Uterus (tissue), 2 donors: ENCODE measurements around the gene SUCNR1.

Source experiments
- POLR2A ChIP-seq, 2 donors: fragments of 450-650 bp; IDR thresholded peaks; one replicate each; pipeline ENCODE4 v1.6.1; 2016; ENCODE audit warnings: antibody characterized with exemption in 2 of 2, mild to moderate bottlenecking in 1 of 2, moderate library complexity in 1 of 2
- TF ChIP-seq, protein P1 (sequence below), 4 experiments: fragments of 200-600 bp in 2 of 4; fragments of 450-650 bp in 2 of 4; sonication (generic) in 2 of 4; IDR thresholded peaks; one replicate each; pipeline ENCODE4 v1.5.1; 2016 to 2019; ENCODE audit warnings: antibody characterized with exemption in 4 of 4, mild to moderate bottlenecking in 2 of 4, moderate library complexity in 1 of 4

DNA sequence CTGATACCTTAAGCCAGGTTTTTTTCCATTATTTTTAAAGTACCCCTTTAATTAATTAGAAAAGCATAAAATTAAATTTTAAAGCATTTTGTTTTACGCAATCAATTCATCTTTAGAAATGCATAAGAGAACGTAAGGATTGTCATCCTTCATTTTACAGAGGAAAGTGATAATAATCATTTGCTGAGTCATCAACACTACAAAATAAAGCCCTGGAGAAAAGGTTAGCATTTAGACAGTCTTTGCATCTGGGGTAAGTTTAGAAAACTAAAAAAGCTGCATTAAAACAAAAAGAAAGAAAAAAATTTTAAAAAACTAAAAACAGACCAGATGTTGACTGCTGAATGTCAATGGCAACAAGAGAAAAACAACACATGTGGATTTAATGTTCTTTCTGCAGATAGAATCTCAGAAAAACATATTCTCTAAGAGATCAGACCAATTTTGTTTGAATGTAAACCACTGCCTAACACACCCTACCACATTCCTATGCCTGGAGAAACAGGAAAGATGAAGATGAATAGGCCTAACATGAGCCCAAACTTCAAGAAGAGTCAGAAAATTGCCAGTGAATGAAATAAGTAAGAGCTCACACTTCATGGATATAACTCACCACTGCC is 59.9 kb downstream of the SUCNR1 start:
- TF ChIP-seq, protein P1, sequence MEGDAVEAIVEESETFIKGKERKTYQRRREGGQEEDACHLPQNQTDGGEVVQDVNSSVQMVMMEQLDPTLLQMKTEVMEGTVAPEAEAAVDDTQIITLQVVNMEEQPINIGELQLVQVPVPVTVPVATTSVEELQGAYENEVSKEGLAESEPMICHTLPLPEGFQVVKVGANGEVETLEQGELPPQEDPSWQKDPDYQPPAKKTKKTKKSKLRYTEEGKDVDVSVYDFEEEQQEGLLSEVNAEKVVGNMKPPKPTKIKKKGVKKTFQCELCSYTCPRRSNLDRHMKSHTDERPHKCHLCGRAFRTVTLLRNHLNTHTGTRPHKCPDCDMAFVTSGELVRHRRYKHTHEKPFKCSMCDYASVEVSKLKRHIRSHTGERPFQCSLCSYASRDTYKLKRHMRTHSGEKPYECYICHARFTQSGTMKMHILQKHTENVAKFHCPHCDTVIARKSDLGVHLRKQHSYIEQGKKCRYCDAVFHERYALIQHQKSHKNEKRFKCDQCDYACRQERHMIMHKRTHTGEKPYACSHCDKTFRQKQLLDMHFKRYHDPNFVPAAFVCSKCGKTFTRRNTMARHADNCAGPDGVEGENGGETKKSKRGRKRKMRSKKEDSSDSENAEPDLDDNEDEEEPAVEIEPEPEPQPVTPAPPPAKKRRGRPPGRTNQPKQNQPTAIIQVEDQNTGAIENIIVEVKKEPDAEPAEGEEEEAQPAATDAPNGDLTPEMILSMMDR (IDR thresholded peaks at IDR 0.05): no peak
- TF ChIP-seq POLR2A (IDR thresholded peaks at IDR 0.05): no peak
